ENCODE data around the gene PRLR.
"Not testable (repeated sequence)": the region's sequence is repeated elsewhere in the genome, so short reads cannot be mapped to it uniquely, and the experiment has no call there.

DNA sequence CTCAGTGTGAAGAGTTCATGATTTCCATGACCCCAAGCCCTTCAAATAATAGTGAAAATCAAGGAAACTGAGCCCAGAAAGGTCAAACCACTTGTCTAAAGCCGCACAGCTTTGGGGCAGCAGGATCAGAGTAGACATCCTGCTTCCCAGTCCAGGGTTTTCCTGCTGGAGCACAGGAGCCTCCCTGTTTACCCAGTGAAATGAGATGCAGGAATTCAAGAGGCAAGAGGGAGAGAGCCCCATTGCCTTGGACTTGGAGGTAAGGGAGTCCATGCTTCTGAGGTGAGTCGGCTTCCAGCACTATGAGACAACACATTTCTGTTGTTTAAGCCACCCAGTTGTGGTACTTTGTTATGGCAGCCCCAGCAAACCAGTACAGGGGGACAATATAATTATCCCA lies 40.5 kb downstream of the PRLR start:
- TF ChIP-seq, protein P1, sequence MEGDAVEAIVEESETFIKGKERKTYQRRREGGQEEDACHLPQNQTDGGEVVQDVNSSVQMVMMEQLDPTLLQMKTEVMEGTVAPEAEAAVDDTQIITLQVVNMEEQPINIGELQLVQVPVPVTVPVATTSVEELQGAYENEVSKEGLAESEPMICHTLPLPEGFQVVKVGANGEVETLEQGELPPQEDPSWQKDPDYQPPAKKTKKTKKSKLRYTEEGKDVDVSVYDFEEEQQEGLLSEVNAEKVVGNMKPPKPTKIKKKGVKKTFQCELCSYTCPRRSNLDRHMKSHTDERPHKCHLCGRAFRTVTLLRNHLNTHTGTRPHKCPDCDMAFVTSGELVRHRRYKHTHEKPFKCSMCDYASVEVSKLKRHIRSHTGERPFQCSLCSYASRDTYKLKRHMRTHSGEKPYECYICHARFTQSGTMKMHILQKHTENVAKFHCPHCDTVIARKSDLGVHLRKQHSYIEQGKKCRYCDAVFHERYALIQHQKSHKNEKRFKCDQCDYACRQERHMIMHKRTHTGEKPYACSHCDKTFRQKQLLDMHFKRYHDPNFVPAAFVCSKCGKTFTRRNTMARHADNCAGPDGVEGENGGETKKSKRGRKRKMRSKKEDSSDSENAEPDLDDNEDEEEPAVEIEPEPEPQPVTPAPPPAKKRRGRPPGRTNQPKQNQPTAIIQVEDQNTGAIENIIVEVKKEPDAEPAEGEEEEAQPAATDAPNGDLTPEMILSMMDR (IDR thresholded peaks at IDR 0.05): not testable (repeated sequence)
- not testable (repeated sequence) for TF ChIP-seq POLR2A (IDR thresholded peaks at IDR 0.05)

Data from Peyer's patch (tissue), 4 donors.